ENCODE measurements around the gene COX8C.
"Not testable (repeated sequence)": the region's sequence is repeated elsewhere in the genome, so short reads cannot be mapped to it uniquely, and the experiment has no call there.

The COX8C gene

GRCh38 chr14:93375673-93376156 lies 28.7 kb downstream of the COX8C start:
- H3K27ac ChIP-seq = no peak overlapping the region
- no peaks in the 10 kb centered on the region for H3K27me3 ChIP-seq
- no peak for TF ChIP-seq CTCF (IDR thresholded peaks at IDR 0.05)
- H3K36me3 ChIP-seq = no peaks in the 10 kb centered on the region
- H3K9me3 ChIP-seq = no peaks in the 10 kb centered on the region
- H3K4me3 ChIP-seq = no peak overlapping the region
- intact Hi-C loops (cut with DNase I; ENCODE audit: low total_unique reads) = no loop called here
- no peaks in the 10 kb centered on the region for H3K4me1 ChIP-seq
- no peak for DNase-seq

DNA sequence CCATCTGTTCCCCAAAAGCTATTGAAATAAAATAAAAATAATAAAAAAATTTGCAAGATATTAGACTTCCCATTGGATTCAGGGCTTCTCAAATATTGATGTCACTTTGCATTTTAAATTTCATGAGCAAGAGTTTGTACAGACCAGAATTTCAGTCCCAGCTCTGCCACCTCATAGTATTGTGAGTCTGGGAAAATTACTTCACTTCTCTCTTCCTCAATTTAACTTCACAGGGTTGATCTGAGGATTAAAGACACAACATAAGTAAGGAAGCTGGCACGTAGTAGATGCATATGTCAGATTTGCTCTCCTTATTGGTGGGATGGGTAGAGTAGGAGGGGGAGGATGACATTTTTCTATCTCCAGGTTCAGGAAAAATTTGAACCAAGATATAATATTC lies 32.8 kb downstream of the COX8C start:
- Histone ChIP-seq H3K9me3 (no peaks in the 10 kb centered on the region), H3K36me3 (no peaks in the 10 kb centered on the region), H3K4me1 (no peaks in the 10 kb centered on the region), H3K4me3 (no peak overlapping the region), H3K27me3 (no peaks in the 10 kb centered on the region), H3K27ac (no peak overlapping the region)
- no peak for TF ChIP-seq CTCF (IDR thresholded peaks at IDR 0.05)
- no peak for DNase-seq
- intact Hi-C loops (cut with DNase I; ENCODE audit: low total_unique reads) = no loop called here

DNA sequence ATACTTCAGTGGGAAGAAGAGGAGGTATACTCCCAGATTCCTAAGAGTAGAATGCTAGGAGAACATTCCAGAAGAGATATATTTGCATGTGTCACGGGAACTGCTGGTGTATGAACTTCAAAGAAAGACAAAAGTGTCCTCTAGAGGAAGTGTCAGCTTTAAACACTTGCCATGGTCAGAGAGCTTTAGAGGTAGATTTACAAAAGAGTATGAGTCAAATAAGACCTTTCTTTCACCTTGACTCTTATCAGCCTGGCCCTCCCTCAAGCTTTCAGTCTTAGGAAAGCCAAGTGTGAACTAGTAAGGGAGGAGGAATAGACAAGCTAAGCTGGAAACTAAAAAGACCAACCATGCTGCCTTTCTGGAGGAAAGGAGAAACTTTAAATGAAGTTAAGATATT lies 34.7 kb downstream of the COX8C start:
- no peak for TF ChIP-seq CTCF (IDR thresholded peaks at IDR 0.05)
- Histone ChIP-seq H3K9me3 (no peaks in the 10 kb centered on the region), H3K27ac (no peak overlapping the region), H3K36me3 (no peaks in the 10 kb centered on the region), H3K4me1 (no peaks in the 10 kb centered on the region), H3K4me3 (no peak overlapping the region), H3K27me3 (no peaks in the 10 kb centered on the region)
- intact Hi-C loops (cut with DNase I; ENCODE audit: low total_unique reads) = no loop called here
- no peak for DNase-seq

GRCh38 chr14:93384256-93384655 lies 37.3 kb downstream of the COX8C start:
- DNase-seq; H3K27ac ChIP-seq; H3K27me3 ChIP-seq; H3K9me3 ChIP-seq; H3K4me3 ChIP-seq; intact Hi-C loops (cut with DNase I; ENCODE audit: low total_unique reads); H3K36me3 ChIP-seq; H3K4me1 ChIP-seq: not testable (repeated sequence)

GRCh38 chr14:93395231-93395630 lies 48.2 kb downstream of the COX8C start:
- intact Hi-C loops (cut with DNase I; ENCODE audit: low total_unique reads) = no loop called here
- Histone ChIP-seq H3K4me3 (no peak overlapping the region), H3K4me1 (no peaks in the 10 kb centered on the region), H3K9me3 (peaks cover 0 to 9% (median 3%) of the 10 kb centered on the region in 3 donors), H3K27ac (no peak overlapping the region), H3K36me3 (no peaks in the 10 kb centered on the region), H3K27me3 (no peaks in the 10 kb centered on the region)
- no peak for TF ChIP-seq CTCF (IDR thresholded peaks at IDR 0.05)
- no peak for DNase-seq

DNA sequence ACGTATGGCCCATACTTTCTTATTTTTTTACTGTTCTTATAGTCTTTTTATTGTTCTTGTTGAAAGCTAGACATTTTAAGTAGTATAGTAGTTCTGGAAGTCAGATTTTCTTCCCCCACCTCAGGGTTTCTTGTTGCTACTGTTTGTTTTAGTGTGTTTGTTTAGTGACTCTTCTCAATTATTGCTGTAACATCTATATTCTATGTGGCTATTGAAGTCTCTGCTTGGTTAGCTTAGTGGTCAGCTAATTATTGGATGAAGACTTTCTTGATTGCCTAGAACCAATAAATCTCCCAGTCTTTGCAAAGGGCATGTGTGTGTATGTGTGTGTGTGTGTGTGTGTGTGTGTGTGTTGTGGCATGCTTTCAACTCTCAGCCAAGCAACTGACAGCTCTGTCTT lies 49.5 kb downstream of the COX8C start:
- intact Hi-C loops (cut with DNase I; ENCODE audit: low total_unique reads) = no loop called here
- H3K27me3 ChIP-seq = no peaks in the 10 kb centered on the region
- no peak overlapping the region for H3K4me3 ChIP-seq
- no peak for DNase-seq
- no peak for TF ChIP-seq CTCF (IDR thresholded peaks at IDR 0.05)
- no peaks in the 10 kb centered on the region for H3K4me1 ChIP-seq
- peaks cover 0 to 9% (median 3%) of the 10 kb centered on the region in 3 donors for H3K9me3 ChIP-seq
- no peaks in the 10 kb centered on the region for H3K36me3 ChIP-seq
- H3K27ac ChIP-seq = no peak overlapping the region

Measured in tibial artery (tissue), 4 donors.